HepG2 (cell line): ENCODE results near the gene MPO. TPM values are rescaled to one million over a fixed set of nuclear protein-coding genes. Genes with fewer than 3 reads are reported as not detected.

Source experiments
- ATAC-seq: fragments of 200-7000 bp; cut with Tn5 transposase; 3 replicates; pipeline ENCODE4 v1.9.1; 2020; ENCODE audit warnings: mild to moderate bottlenecking, moderate library complexity
- BruUV-seq: library from RNA; stranded (reverse); fragments of 400-500 nt; replicated peaks from 2 replicates; lab custom pipeline; 2021; lab: Mats Ljungman, UMichigan
- CTCF ChIA-PET: fragments of 300-600 bp; formaldehyde crosslinking; extraction: SDS; loops from one replicate; lab custom pipeline; 2021; ENCODE audit warnings: low total read pairs, inconsistent platforms, low intra/inter-chr PET ratio; lab: Yijun Ruan, JAX
- POLR2A ChIA-PET: fragments of 350-600 bp; sonication (Branson Sonifier 250); formaldehyde crosslinking; loops from one replicate; lab custom pipeline; 2020; ENCODE audit warnings: antibody characterized with exemption, inconsistent platforms; lab: Yijun Ruan, JAX
- DNase-seq: peaks from one replicate; pipeline ENCODE4 v3.0.0-alpha.2; 2015; ENCODE audit warnings: low spot score
- FAIRE-seq: peaks from 3 replicates; lab custom pipeline; 2011; peaks lifted over from hg19 to GRCh38; lab: Jason Lieb, UNC
- H2AFZ ChIP-seq: one replicate; pipeline ENCODE4 v1.6.1; 2011; ENCODE audit warnings: low read length, inconsistent platforms
- H3K27ac ChIP-seq: fragments of 300-600 bp; 3 replicates; pipeline ENCODE4 v1.8.0; 2011; ENCODE audit warnings: mixed run types, mild to moderate bottlenecking, mixed read lengths, low read length, inconsistent platforms; ENCODE audit not compliant: insufficient read depth; ENCODE audit errors: extremely low read length
- H3K27me3 ChIP-seq, 2 experiments: fragments of 200-600 bp in 1 of 2; 2 replicates in 1 of 2; 3 replicates in 1 of 2; pipeline versions ENCODE4 v1.6.0 to v1.8.0; 2011; ENCODE audit warnings: low read length in 2 of 2, mild to moderate bottlenecking in 2 of 2, moderate library complexity in 2 of 2, inconsistent platforms in 1 of 2; ENCODE audit not compliant: insufficient read depth in 2 of 2, control insufficient read depth in 1 of 2
- H3K36me3 ChIP-seq, 2 experiments: fragments of 200-600 bp in 1 of 2; replicated peaks in 1 of 2; 2 replicates in 1 of 2; 3 replicates in 1 of 2; pipeline versions ENCODE4 v1.5.1 to v1.8.0; 2011; ENCODE audit warnings: low read length in 2 of 2, inconsistent platforms in 1 of 2; ENCODE audit not compliant: insufficient read depth in 2 of 2, control insufficient read depth in 1 of 2
- H3K4me1 ChIP-seq: 2 replicates; pipeline ENCODE4 v1.5.1; 2012; ENCODE audit warnings: low read length, inconsistent platforms; ENCODE audit not compliant: insufficient read depth
- H3K4me2 ChIP-seq: 2 replicates; pipeline ENCODE4 v1.6.0; 2011; ENCODE audit warnings: low read depth, low read length, inconsistent platforms
- H3K4me3 ChIP-seq, 3 experiments: fragments of 200-600 bp in 1 of 3; sonication (generic), shearing (Covaris generic) in 1 of 3; replicated peaks in 1 of 3; 2 replicates each; pipeline ENCODE4 v1.5.1; 2011 to 2016; ENCODE audit warnings: low read length in 3 of 3, inconsistent platforms in 2 of 3, low read depth in 2 of 3, mild to moderate bottlenecking in 2 of 3, control low read depth in 1 of 3, mixed read lengths in 1 of 3; ENCODE audit not compliant: insufficient read depth in 1 of 3
- H3K79me2 ChIP-seq: one replicate; pipeline ENCODE4 v1.6.1; 2011; ENCODE audit warnings: low read length, inconsistent platforms; ENCODE audit not compliant: insufficient read depth
- H3K9ac ChIP-seq: 2 replicates; pipeline ENCODE4 v1.6.0; 2011; ENCODE audit warnings: mild to moderate bottlenecking, low read depth, low read length, inconsistent platforms; ENCODE audit not compliant: insufficient read depth
- H3K9me3 ChIP-seq: 2 replicates; pipeline ENCODE4 v1.5.1; 2012; ENCODE audit warnings: mild to moderate bottlenecking, low read length
- H4K20me1 ChIP-seq: 2 replicates; pipeline ENCODE4 v1.6.0; 2011; ENCODE audit warnings: inconsistent platforms, mild to moderate bottlenecking, low read length, moderate library complexity; ENCODE audit not compliant: insufficient read depth
- BORCS8-MEF2B ChIP-seq: sonication (generic); formaldehyde crosslinking; IDR thresholded peaks from 2 replicates; pipeline ENCODE4 v1.8.0; 2022; ENCODE audit warnings: mild to moderate bottlenecking, missing genetic modification reagents
- IRF1 ChIP-seq: sonication (generic); formaldehyde crosslinking; IDR thresholded peaks from 2 replicates; pipeline ENCODE4 v1.4.0; 2020; ENCODE audit warnings: low read depth, mild to moderate bottlenecking, missing genetic modification reagents
- MAZ ChIP-seq, 2 experiments: sonication (generic) in 1 of 2; formaldehyde crosslinking in 1 of 2; IDR thresholded peaks; 2 replicates each; pipeline versions ENCODE4 v1.5.0 to v1.6.1; 2012 to 2020; ENCODE audit warnings: low read depth in 2 of 2, mild to moderate bottlenecking in 2 of 2, borderline replicate concordance in 1 of 2, improper control_type of control experiment in 1 of 2, low read length in 1 of 2, missing genetic modification reagents in 1 of 2, moderate library complexity in 1 of 2
- MED13 ChIP-seq: sonication (generic); formaldehyde crosslinking; IDR thresholded peaks from 2 replicates; pipeline ENCODE4 v1.5.0; 2020; ENCODE audit warnings: missing genetic modification reagents
- PHF20 ChIP-seq: sonication (generic); formaldehyde crosslinking; IDR thresholded peaks from 2 replicates; pipeline ENCODE4 v1.5.0; 2020; ENCODE audit warnings: mild to moderate bottlenecking, missing genetic modification reagents
- SP4 ChIP-seq: sonication (generic); formaldehyde crosslinking; IDR thresholded peaks from 2 replicates; pipeline ENCODE4 v1.8.1; 2023; ENCODE audit warnings: mild to moderate bottlenecking, missing genetic modification reagents
- ZBTB14 ChIP-seq: sonication (generic); formaldehyde crosslinking; IDR thresholded peaks from 2 replicates; pipeline ENCODE4 v1.4.0; 2020; ENCODE audit warnings: missing genetic modification reagents
- ZNF263 ChIP-seq: sonication (generic); formaldehyde crosslinking; IDR thresholded peaks from 2 replicates; pipeline ENCODE4 v1.4.0; 2020; ENCODE audit warnings: missing genetic modification reagents
- ZNF451 ChIP-seq: sonication (generic); formaldehyde crosslinking; IDR thresholded peaks from 2 replicates; pipeline ENCODE4 v1.5.0; 2020; ENCODE audit warnings: mild to moderate bottlenecking, missing genetic modification reagents
- ZNF605 ChIP-seq: sonication (generic); formaldehyde crosslinking; IDR thresholded peaks from 2 replicates; pipeline ENCODE4 v1.8.0; 2022; ENCODE audit warnings: mild to moderate bottlenecking, missing genetic modification reagents
- ZSCAN25 ChIP-seq: sonication (generic); formaldehyde crosslinking; IDR thresholded peaks from 2 replicates; pipeline ENCODE4 v1.8.0; 2022; ENCODE audit warnings: mild to moderate bottlenecking, missing genetic modification reagents
- WGBS: methylation state at CpG from one replicate; pipeline ENCODE4 v1.1.6; 2017; ENCODE audit warnings: low lambda C conversion rate; 5-methylcytosine and 5-hydroxymethylcytosine counted together
- in situ Hi-C: cut with HindIII; loops from 2 replicates; pipeline ENCODE4 v1.10.0; 2017; ENCODE audit warnings: low pct_unique_long_range_greater_than_20kb; ENCODE audit not compliant: extremely low pct_ligation_motif_present
- intact Hi-C: fragments of 100-400 bp; cut with micrococcal nuclease; formaldehyde crosslinking; loops from one replicate; pipeline ENCODE4 v1.10.0; 2022; ENCODE audit not compliant: unreplicated experiment
- polyA plus RNA-seq, 8 experiments: library from polyadenylated mRNA; depleted of rRNA in 3 of 8; stranded (reverse) in 7 of 8; unstranded in 1 of 8; fragments of >200 nt; fragmentation: Illumina TruSeq in 4 of 8; extraction: Trizol in 4 of 8; gene quantifications; 2 replicates each; pipeline versions ENCODE4 v1.2.1 to v1.2.3, GENCODE V29; 2011 to 2016; ENCODE audit warnings: low read depth in 4 of 8, missing spikeins in 1 of 8, mixed read lengths in 1 of 8; ENCODE audit not compliant: insufficient read depth in 1 of 8
- total RNA-seq, 5 experiments: library from RNA; depleted of rRNA; stranded (reverse); fragments of >200 nt; fragmentation: Illumina TruSeq; extraction: Trizol; gene quantifications; 2 replicates each; pipeline ENCODE4 v1.2.3, GENCODE V29; 2016; ENCODE audit warnings: low read depth in 1 of 5

Gene MPO
- total and polyA plus RNA-seq, 2 of the 13 experiments (the other 11 are each of a cell fraction or from before 2014, with no cell fraction given) = not detected

GRCh38 chr17:58281511-58282011, 826 bp upstream of the MPO start:
- TF ChIP-seq ZSCAN25 (CRISPR knock-in tag) = no peak
- no peak for TF ChIP-seq ZNF605 (CRISPR knock-in tag)
- TF ChIP-seq ZBTB14 = no peak
- no peak for TF ChIP-seq ZNF451
- TF ChIP-seq BORCS8-MEF2B (CRISPR knock-in tag) = no peak
- no peak for TF ChIP-seq IRF1 (CRISPR knock-in tag)
- no peak for TF ChIP-seq ZNF263 (CRISPR knock-in tag)
- no peak for TF ChIP-seq PHF20 (CRISPR knock-in tag)
- no peak for TF ChIP-seq MED13 (CRISPR knock-in tag)
- TF ChIP-seq SP4 (CRISPR knock-in tag) = no peak
- no peak for TF ChIP-seq MAZ (IDR thresholded peaks at IDR 0.05; ENCODE audit: borderline replicate concordance, low read depth, low read length)
- TF ChIP-seq MAZ (CRISPR knock-in tag; IDR thresholded peaks at IDR 0.05; ENCODE audit: low read depth) = no peak
- in situ Hi-C loops (no loop called here), intact Hi-C loops (no loop called here)
- no TSS peak for BruUV-seq
- Histone ChIP-seq H3K27me3 (peaks cover 16 to 63% of the 10 kb centered on the region in 2 experiments; a peak in 4 of 5 replicates), H3K27ac (no peak overlapping the region), H2AFZ (no peak overlapping the region), H3K9ac (no peak overlapping the region), H3K4me3 (no peak overlapping the region), H3K36me3 (no peaks in the 10 kb centered on the region), H3K4me1 (peaks cover 10% of the 10 kb centered on the region), H3K9me3 (no peaks in the 10 kb centered on the region), H4K20me1 (no peaks in the 10 kb centered on the region), H3K4me2 (no peak overlapping the region), H3K79me2 (no peaks in the 10 kb centered on the region)
- no peak for ATAC-seq
- no peak for DNase-seq
- POLR2A ChIA-PET = no interaction called here
- WGBS = 6% methylated on average over 2 of the region's 2 CpGs
- FAIRE-seq = no peak
- CTCF ChIA-PET = no interaction called here
